Adrenal gland (tissue), 12 donors: Measurements from ENCODE around the gene PAX5. TPM values are rescaled to one million over a fixed set of nuclear protein-coding genes. Genes with fewer than 3 reads are reported as not detected.

Experiments
- DNase-seq, 7 donors: peaks; one replicate each; pipeline ENCODE4 v3.0.0-alpha.2; 2019 to 2020
- H3K27ac ChIP-seq, 5 donors: fragments of 200-600 bp; sonication (generic) in 4 of 5; 1 replicate in 3 of 5; 2 replicates in 2 of 5; pipeline versions ENCODE4 v1.5.1 to v1.8.0; 2016 to 2020; ENCODE audit warnings: mild to moderate bottlenecking in 1 of 5
- H3K27me3 ChIP-seq: fragments of 200-600 bp; 2 replicates; pipeline ENCODE4 v1.8.0; 2021
- H3K36me3 ChIP-seq, 2 donors: fragments of 200-600 bp; replicated peaks in 1 of 2; 1 replicate in 1 of 2; 2 replicates in 1 of 2; pipeline versions ENCODE4 v1.5.1 to v1.8.0; 2018 to 2022
- H3K4me1 ChIP-seq, 2 donors: fragments of 200-600 bp; replicated peaks in 1 of 2; 1 replicate in 1 of 2; 2 replicates in 1 of 2; pipeline versions ENCODE4 v1.5.1 to v1.8.0; 2018 to 2021
- H3K4me3 ChIP-seq, 4 donors: fragments of 200-600 bp; sonication (generic) in 3 of 4; one replicate each; pipeline ENCODE4 v1.5.1; 2016 to 2018
- H3K9me3 ChIP-seq, 3 donors: fragments of 200-600 bp; sonication (generic) in 1 of 3; replicated peaks in 1 of 3; 1 replicate in 2 of 3; 2 replicates in 1 of 3; pipeline versions ENCODE4 v1.5.1 to v1.8.0; 2016 to 2021
- POLR2A ChIP-seq, 2 donors: fragments of 450-650 bp; IDR thresholded peaks; one replicate each; pipeline ENCODE4 v1.6.1; 2017; ENCODE audit warnings: antibody characterized with exemption in 2 of 2, mild to moderate bottlenecking in 2 of 2, moderate library complexity in 1 of 2
- WGBS, 4 donors: extraction: QIAGEN DNeasy Blood & Tissue Kit in 2 of 4; methylation state at CpG; one replicate each; pipeline versions ENCODE4 v1.1.5 to v1.1.7; 2013 to 2017; 5-methylcytosine and 5-hydroxymethylcytosine counted together
- intact Hi-C, 2 donors: fragments of 100-400 bp; cut with DNase I; formaldehyde crosslinking; loops; one replicate each; pipeline versions ENCODE4 v1.14.1 to v1.15.0; 2022 to 2023
- polyA plus RNA-seq, 3 donors: library from polyadenylated mRNA; stranded (reverse); fragments of 200-250 nt in 2 of 3; fragments of 350-450 nt in 1 of 3; fragmentation: Illumina TruSeq in 1 of 3; extraction: RNeasy Lipid Tissue Mini Kit (QIAGEN cat#74804) in 1 of 3; gene quantifications; one replicate each; pipeline ENCODE4 v1.2.3, GENCODE V29; 2013 to 2014
- total RNA-seq, 9 donors: library from RNA; depleted of rRNA in 4 of 9; stranded (reverse); fragments of >200 nt in 4 of 9; fragments of 120-200 nt in 1 of 9; fragmentation: NEBNext Ultra II Directional in 1 of 9; extraction: Animal tissue kit (Norgen Biotek cat#: 25700) in 1 of 9; gene quantifications; one replicate each; pipeline versions ENCODE4 v1.1.0 to v1.2.4, GENCODE V29; 2013 to 2023
- TF ChIP-seq, protein P1 (sequence below), 6 experiments: fragments of 450-650 bp in 4 of 6; fragments of 200-600 bp in 2 of 6; sonication (generic) in 1 of 6; IDR thresholded peaks; 1 replicate in 5 of 6; 2 replicates in 1 of 6; pipeline versions ENCODE4 v1.5.1 to v1.8.0; 2016 to 2021; ENCODE audit warnings: antibody characterized with exemption in 6 of 6, mild to moderate bottlenecking in 2 of 6, moderate library complexity in 1 of 6
- donor health status: healthy with polysubstance abuse.
- donor health status: Bipolar disorder and iron deficiency.
- donor health status: DM: yes; HTN: yes; CAD: no.
- donor health status: DM: no; HTN: no; CAD: no.
- donor health status: DM: no; HTN: no; CAD: no.
- donor health status: DM: yes; HTN: yes; CAD: no.

PAX5 gene
- total and polyA plus RNA-seq, 12 donors = under 0.01 to 0.22 (median 0.09) TPM; not detected in 6

- no peak for DNase-seq
- H3K27me3 ChIP-seq = no peaks in the 10 kb centered on the region
- H3K9me3 ChIP-seq = no peaks in the 10 kb centered on the region
- TF ChIP-seq POLR2A (IDR thresholded peaks at IDR 0.05) = no peak
- TF ChIP-seq, protein P1, sequence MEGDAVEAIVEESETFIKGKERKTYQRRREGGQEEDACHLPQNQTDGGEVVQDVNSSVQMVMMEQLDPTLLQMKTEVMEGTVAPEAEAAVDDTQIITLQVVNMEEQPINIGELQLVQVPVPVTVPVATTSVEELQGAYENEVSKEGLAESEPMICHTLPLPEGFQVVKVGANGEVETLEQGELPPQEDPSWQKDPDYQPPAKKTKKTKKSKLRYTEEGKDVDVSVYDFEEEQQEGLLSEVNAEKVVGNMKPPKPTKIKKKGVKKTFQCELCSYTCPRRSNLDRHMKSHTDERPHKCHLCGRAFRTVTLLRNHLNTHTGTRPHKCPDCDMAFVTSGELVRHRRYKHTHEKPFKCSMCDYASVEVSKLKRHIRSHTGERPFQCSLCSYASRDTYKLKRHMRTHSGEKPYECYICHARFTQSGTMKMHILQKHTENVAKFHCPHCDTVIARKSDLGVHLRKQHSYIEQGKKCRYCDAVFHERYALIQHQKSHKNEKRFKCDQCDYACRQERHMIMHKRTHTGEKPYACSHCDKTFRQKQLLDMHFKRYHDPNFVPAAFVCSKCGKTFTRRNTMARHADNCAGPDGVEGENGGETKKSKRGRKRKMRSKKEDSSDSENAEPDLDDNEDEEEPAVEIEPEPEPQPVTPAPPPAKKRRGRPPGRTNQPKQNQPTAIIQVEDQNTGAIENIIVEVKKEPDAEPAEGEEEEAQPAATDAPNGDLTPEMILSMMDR (IDR thresholded peaks at IDR 0.05) = no peak
- intact Hi-C loops = no loop called here
- WGBS, 4 donors = 76 to 95% (median 85%) methylated on average over 6 to 7 of the region's 7 CpGs
- H3K4me1 ChIP-seq = no peaks in the 10 kb centered on the region
- no peak overlapping the region for H3K27ac ChIP-seq
- no peak overlapping the region for H3K4me3 ChIP-seq
- no peaks in the 10 kb centered on the region for H3K36me3 ChIP-seq
Observed at GRCh38 chr9:36836486-36836885, 197.6 kb downstream of the PAX5 start.

- H3K9me3 ChIP-seq = no peaks in the 10 kb centered on the region
- H3K4me1 ChIP-seq = no peaks in the 10 kb centered on the region
- WGBS, 4 donors = 73 to 85% (median 77%) methylated on average over 9 to 18 of the region's 18 CpGs
- no peaks in the 10 kb centered on the region for H3K27me3 ChIP-seq
- intact Hi-C loops = no loop called here
- H3K27ac ChIP-seq = no peak overlapping the region
- H3K4me3 ChIP-seq = no peak overlapping the region
- no peak for DNase-seq
- no peaks in the 10 kb centered on the region for H3K36me3 ChIP-seq
- TF ChIP-seq, protein P1 (IDR thresholded peaks at IDR 0.05) = no peak
- TF ChIP-seq POLR2A (IDR thresholded peaks at IDR 0.05) = no peak
Observed at GRCh38 chr9:36835271-36835996, 198.6 kb downstream of the PAX5 start.

GRCh38 chr9:36834736-36835135 is 199.3 kb downstream of the PAX5 start:
- TF ChIP-seq, protein P1 (IDR thresholded peaks at IDR 0.05) = no peak
- TF ChIP-seq POLR2A (IDR thresholded peaks at IDR 0.05) = no peak

GRCh38 chr9:36833954-36834353 is 200.1 kb downstream of the PAX5 start:
- H3K4me1 ChIP-seq = no peaks in the 10 kb centered on the region
- H3K9me3 ChIP-seq = no peaks in the 10 kb centered on the region
- no peaks in the 10 kb centered on the region for H3K27me3 ChIP-seq
- intact Hi-C loops = no loop called here
- H3K27ac ChIP-seq = no peak overlapping the region
- no peak for DNase-seq
- no peak for TF ChIP-seq POLR2A (IDR thresholded peaks at IDR 0.05)
- TF ChIP-seq, protein P1 (IDR thresholded peaks at IDR 0.05) = no peak
- H3K4me3 ChIP-seq = no peak overlapping the region
- 58 to 78% (median 65%) methylated on average over 1 to 6 of the region's 6 CpGs for WGBS, 4 donors
- no peaks in the 10 kb centered on the region for H3K36me3 ChIP-seq

More at GRCh38 chr9:36834736-36835135, 199.3 kb downstream of the PAX5 start:
- intact Hi-C loops = no loop called here
- no peaks in the 10 kb centered on the region for H3K36me3 ChIP-seq
- no peaks in the 10 kb centered on the region for H3K4me1 ChIP-seq
- no peak overlapping the region for H3K4me3 ChIP-seq
- H3K27ac ChIP-seq = no peak overlapping the region
- H3K27me3 ChIP-seq = no peaks in the 10 kb centered on the region
- no peak for DNase-seq
- no peaks in the 10 kb centered on the region for H3K9me3 ChIP-seq
- 74 to 84% (median 81%) methylated on average over 4 to 9 of the region's 9 CpGs for WGBS, 4 donors
